ENCODE data around the gene TOB2.

Gene TOB2

DNA sequence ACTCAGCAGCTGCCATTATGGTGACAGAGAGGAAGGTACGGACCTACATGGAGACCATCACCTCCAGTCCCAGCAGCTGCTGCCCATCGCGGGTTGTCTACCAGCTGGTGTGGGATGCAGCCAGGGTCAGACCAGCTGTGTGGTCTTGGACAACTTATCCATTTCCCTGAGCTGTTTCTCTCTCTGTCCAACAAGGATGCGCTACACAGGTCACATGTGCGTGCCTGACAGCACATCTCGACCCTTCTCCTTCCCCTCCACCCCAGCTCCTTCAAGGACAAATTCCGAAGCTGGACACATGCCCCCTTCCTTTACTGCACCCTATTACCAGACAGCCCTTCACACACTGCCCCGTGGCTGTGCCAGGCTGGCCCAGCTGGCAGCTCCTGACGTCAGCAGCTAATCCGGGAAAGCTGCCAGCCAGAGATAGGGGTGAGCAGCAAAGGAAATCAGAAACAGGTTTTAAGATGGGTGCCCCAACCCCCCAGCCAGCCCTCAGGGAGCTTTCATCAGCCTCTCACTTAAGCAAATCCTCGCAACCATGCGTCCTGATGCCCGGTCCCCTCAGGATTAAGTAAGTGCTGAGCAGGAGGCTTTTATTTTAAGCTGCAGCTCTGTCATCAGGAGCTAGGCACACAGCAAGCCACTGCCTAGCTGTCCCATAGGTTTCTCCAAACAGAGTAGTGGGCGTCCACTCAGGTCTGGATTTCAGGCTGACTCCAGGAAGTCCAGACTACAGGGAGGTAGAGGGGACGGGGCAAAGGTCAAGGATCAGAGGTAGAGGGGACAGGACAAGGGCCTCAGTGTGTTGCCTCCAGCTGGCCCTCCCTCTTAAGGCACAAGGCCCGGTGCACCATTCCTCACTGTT, 44.6 kb downstream of the TOB2 start:
- H3K9me3 ChIP-seq (ENCODE audit: insufficient read depth, low read length): no peaks in the 10 kb centered on the region
- H3K9ac ChIP-seq (ENCODE audit: insufficient read length, low read depth): no peak overlapping the region
- no peak overlapping the region for H3K4me3 ChIP-seq (ENCODE audit: insufficient read length, low read depth)
- no peak for DNase-seq (ENCODE audit: low read depth, low spot score)
- no peaks in the 10 kb centered on the region for H3K27me3 ChIP-seq (ENCODE audit: insufficient read depth, insufficient read length)
- no peaks in the 10 kb centered on the region for H3K36me3 ChIP-seq (ENCODE audit: insufficient read depth, insufficient read length, low read length)
- peaks cover 10% of the 10 kb centered on the region for H3K4me1 ChIP-seq (ENCODE audit: insufficient read depth, insufficient read length)
- TF ChIP-seq YY1 (IDR thresholded peaks at IDR 0.05; ENCODE audit: insufficient read depth, insufficient read length): no peak
- TF ChIP-seq ZNF274 (IDR thresholded peaks at IDR 0.05; ENCODE audit: low read depth, low read length): no peak
- TF ChIP-seq SUZ12 (IDR thresholded peaks at IDR 0.05; ENCODE audit: extremely low read depth, insufficient read depth, insufficient read length): no peak

DNA sequence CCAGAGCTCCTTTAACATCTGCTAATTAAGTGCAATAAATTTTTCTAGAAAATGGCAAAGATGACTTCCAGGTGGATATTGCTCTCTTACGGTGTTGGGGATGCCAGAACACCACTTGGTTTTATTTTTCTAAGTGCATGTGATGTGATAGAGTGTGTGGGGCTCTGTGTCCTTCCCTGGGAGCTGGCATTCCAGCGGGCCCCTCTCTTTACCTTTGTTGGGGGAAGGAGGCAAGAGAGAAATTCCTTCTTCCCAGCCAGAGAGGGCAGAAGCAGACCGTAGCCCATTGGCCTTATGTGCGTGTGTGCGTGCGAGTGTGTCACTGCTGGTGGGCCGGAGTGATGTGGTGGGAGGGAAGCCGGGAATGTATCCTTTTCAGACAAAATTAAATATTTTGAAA, 47.7 kb downstream of the TOB2 start:
- Histone ChIP-seq H3K36me3 (ENCODE audit: insufficient read depth, insufficient read length, low read length) (no peaks in the 10 kb centered on the region), H3K4me1 (ENCODE audit: insufficient read depth, insufficient read length) (peaks cover 10% of the 10 kb centered on the region), H3K9ac (ENCODE audit: insufficient read length, low read depth) (no peak overlapping the region), H3K9me3 (ENCODE audit: insufficient read depth, low read length) (no peaks in the 10 kb centered on the region), H3K4me3 (ENCODE audit: insufficient read length, low read depth) (no peak overlapping the region), H3K27me3 (ENCODE audit: insufficient read depth, insufficient read length) (no peaks in the 10 kb centered on the region)
- TF ChIP-seq ZNF274 (IDR thresholded peaks at IDR 0.05; ENCODE audit: low read depth, low read length): no peak
- TF ChIP-seq YY1 (IDR thresholded peaks at IDR 0.05; ENCODE audit: insufficient read depth, insufficient read length): no peak
- TF ChIP-seq SUZ12 (IDR thresholded peaks at IDR 0.05; ENCODE audit: extremely low read depth, insufficient read depth, insufficient read length): no peak
- no peak for DNase-seq (ENCODE audit: low read depth, low spot score)

DNA sequence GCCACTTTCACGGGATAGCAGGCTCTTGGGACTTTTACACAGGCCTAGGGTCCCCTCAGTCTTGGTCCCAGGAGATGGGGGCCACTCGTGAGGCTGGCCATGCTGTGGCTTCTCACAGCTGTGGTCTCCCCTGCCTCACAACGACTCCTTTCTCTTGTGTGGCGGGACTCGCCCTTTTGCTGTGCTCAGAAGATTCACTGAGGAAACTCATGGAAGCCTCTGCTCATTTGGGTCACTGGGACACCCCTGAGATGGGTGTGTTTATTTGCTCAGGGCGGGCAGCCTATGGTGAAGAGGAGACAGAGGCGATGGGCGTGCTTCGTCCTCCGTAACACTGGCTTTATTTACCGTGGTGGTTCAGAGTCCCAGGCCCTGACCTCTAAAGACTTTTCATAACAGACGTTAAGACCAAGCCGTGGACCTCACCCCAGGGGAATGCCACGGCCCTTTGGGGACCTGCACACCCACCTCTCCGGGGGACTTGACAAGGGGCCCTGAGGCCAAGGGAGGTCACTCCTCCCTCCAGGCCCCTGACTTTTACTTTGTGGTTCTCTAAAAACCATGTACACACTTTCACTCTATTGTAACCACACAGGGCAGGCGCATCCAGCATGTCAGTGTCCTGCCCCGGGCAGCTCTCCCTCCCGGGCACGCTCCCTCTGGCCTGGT, 49.3 kb downstream of the TOB2 start:
- Histone ChIP-seq H3K27me3 (ENCODE audit: insufficient read depth, insufficient read length) (no peaks in the 10 kb centered on the region), H3K9me3 (ENCODE audit: insufficient read depth, low read length) (no peaks in the 10 kb centered on the region), H3K4me3 (ENCODE audit: insufficient read length, low read depth) (no peak overlapping the region), H3K36me3 (ENCODE audit: insufficient read depth, insufficient read length, low read length) (no peaks in the 10 kb centered on the region), H3K4me1 (ENCODE audit: insufficient read depth, insufficient read length) (peaks cover 9% of the 10 kb centered on the region), H3K9ac (ENCODE audit: insufficient read length, low read depth) (no peak overlapping the region)
- TF ChIP-seq SUZ12 (IDR thresholded peaks at IDR 0.05; ENCODE audit: extremely low read depth, insufficient read depth, insufficient read length): no peak
- TF ChIP-seq ZNF274 (IDR thresholded peaks at IDR 0.05; ENCODE audit: low read depth, low read length): no peak
- no peak for TF ChIP-seq YY1 (IDR thresholded peaks at IDR 0.05; ENCODE audit: insufficient read depth, insufficient read length)
- no peak for DNase-seq (ENCODE audit: low read depth, low spot score)

DNA sequence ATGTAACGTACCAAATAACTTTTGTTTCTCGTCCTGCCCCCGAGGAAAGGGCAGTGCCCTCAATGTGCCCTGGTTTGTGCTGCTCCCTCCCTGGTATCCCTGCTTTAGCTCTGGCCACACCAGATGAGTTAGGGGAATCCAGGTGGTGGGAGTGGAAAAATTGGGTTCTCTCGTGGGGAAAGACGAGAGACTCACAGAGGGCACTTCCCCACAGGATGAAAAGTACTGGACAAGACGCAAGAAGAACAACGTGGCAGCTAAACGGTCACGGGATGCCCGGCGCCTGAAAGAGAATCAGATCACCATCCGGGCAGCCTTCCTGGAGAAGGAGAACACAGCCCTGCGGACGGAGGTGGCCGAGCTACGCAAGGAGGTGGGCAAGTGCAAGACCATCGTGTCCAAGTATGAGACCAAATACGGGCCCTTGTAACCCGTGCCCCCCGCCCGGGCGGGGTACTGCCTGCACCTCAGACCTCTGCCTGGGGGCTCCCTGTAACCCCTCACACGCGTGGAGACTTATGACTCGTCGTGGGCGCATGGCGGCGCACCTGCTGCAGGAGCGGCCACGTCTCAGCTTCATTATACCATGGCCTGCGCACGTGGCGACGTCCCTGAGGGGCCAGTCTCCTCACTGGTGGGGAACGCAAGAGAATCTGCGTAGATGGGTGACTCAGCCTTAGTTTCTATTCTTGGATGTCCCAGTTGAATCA, 50.9 kb downstream of the TOB2 start:
- DNase-seq (ENCODE audit: low read depth, low spot score): no peak
- Histone ChIP-seq H3K36me3 (ENCODE audit: insufficient read depth, insufficient read length, low read length) (no peaks in the 10 kb centered on the region), H3K4me3 (ENCODE audit: insufficient read length, low read depth) (no peak overlapping the region), H3K9me3 (ENCODE audit: insufficient read depth, low read length) (no peaks in the 10 kb centered on the region), H3K9ac (ENCODE audit: insufficient read length, low read depth) (no peak overlapping the region), H3K27me3 (ENCODE audit: insufficient read depth, insufficient read length) (no peaks in the 10 kb centered on the region), H3K4me1 (ENCODE audit: insufficient read depth, insufficient read length) (peaks cover 8% of the 10 kb centered on the region)
- TF ChIP-seq YY1 (IDR thresholded peaks at IDR 0.05; ENCODE audit: insufficient read depth, insufficient read length) (no peak), SUZ12 (IDR thresholded peaks at IDR 0.05; ENCODE audit: extremely low read depth, insufficient read depth, insufficient read length) (no peak), ZNF274 (IDR thresholded peaks at IDR 0.05; ENCODE audit: low read depth, low read length) (no peak)

GRCh38 chr22:41394012-41394356, 52.6 kb downstream of the TOB2 start:
- Histone ChIP-seq H3K27me3 (ENCODE audit: insufficient read depth, insufficient read length) (no peaks in the 10 kb centered on the region), H3K4me3 (ENCODE audit: insufficient read length, low read depth) (no peak overlapping the region), H3K4me1 (ENCODE audit: insufficient read depth, insufficient read length) (peaks cover 4% of the 10 kb centered on the region), H3K9me3 (ENCODE audit: insufficient read depth, low read length) (no peaks in the 10 kb centered on the region), H3K9ac (ENCODE audit: insufficient read length, low read depth) (no peak overlapping the region), H3K36me3 (ENCODE audit: insufficient read depth, insufficient read length, low read length) (no peaks in the 10 kb centered on the region)
- no peak for DNase-seq (ENCODE audit: low read depth, low spot score)
- no peak for TF ChIP-seq SUZ12 (IDR thresholded peaks at IDR 0.05; ENCODE audit: extremely low read depth, insufficient read depth, insufficient read length)
- no peak for TF ChIP-seq ZNF274 (IDR thresholded peaks at IDR 0.05; ENCODE audit: low read depth, low read length)
- no peak for TF ChIP-seq YY1 (IDR thresholded peaks at IDR 0.05; ENCODE audit: insufficient read depth, insufficient read length)

DNA sequence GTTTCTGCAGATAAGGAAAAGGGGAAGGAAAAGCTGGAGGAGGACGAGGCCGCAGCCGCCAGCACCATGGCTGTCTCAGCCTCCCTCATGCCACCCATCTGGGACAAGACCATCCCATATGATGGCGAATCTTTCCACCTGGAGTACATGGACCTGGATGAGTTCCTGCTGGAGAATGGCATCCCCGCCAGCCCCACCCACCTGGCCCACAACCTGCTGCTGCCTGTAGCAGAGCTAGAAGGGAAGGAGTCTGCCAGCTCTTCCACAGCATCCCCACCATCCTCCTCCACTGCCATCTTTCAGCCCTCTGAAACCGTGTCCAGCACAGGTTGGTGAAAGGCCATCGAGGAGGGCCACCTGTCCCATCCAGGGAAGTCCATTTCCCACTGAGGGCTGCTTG, 59.3 kb downstream of the TOB2 start:
- no peak for DNase-seq (ENCODE audit: low read depth, low spot score)
- H3K36me3 ChIP-seq (ENCODE audit: insufficient read depth, insufficient read length, low read length): peaks cover 3% of the 10 kb centered on the region
- H3K9ac ChIP-seq (ENCODE audit: insufficient read length, low read depth): no peak overlapping the region
- no peaks in the 10 kb centered on the region for H3K4me1 ChIP-seq (ENCODE audit: insufficient read depth, insufficient read length)
- H3K27me3 ChIP-seq (ENCODE audit: insufficient read depth, insufficient read length): no peaks in the 10 kb centered on the region
- no peaks in the 10 kb centered on the region for H3K9me3 ChIP-seq (ENCODE audit: insufficient read depth, low read length)
- TF ChIP-seq YY1 (IDR thresholded peaks at IDR 0.05; ENCODE audit: insufficient read depth, insufficient read length) (no peak), ZNF274 (IDR thresholded peaks at IDR 0.05; ENCODE audit: low read depth, low read length) (no peak), SUZ12 (IDR thresholded peaks at IDR 0.05; ENCODE audit: extremely low read depth, insufficient read depth, insufficient read length) (no peak)
- H3K4me3 ChIP-seq (ENCODE audit: insufficient read length, low read depth): no peak overlapping the region

DNA sequence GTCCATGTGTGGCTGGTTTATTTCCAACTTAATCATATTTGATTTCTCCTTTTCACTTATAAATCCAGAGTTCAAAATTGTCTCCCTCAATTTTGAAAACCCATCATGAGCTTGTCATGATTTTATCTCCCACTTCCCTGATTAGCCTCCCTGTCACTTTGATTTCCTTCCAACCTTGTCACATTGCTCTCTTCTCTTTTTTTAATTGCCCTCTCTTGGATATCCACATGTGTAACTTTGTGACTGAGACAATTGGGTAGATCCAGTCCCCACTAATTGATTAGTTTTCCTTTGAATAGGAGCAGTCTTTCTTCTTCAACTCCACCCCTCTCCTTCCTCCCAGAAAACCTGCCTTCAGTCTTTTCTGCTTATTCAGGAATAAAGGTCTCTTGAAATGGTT, 62.5 kb downstream of the TOB2 start:
- Histone ChIP-seq H3K4me1 (ENCODE audit: insufficient read depth, insufficient read length) (no peaks in the 10 kb centered on the region), H3K27me3 (ENCODE audit: insufficient read depth, insufficient read length) (no peaks in the 10 kb centered on the region), H3K9ac (ENCODE audit: insufficient read length, low read depth) (no peak overlapping the region), H3K36me3 (ENCODE audit: insufficient read depth, insufficient read length, low read length) (peaks cover 3% of the 10 kb centered on the region), H3K9me3 (ENCODE audit: insufficient read depth, low read length) (no peaks in the 10 kb centered on the region), H3K4me3 (ENCODE audit: insufficient read length, low read depth) (no peak overlapping the region)
- no peak for DNase-seq (ENCODE audit: low read depth, low spot score)
- TF ChIP-seq ZNF274 (IDR thresholded peaks at IDR 0.05; ENCODE audit: low read depth, low read length) (no peak), SUZ12 (IDR thresholded peaks at IDR 0.05; ENCODE audit: extremely low read depth, insufficient read depth, insufficient read length) (no peak), YY1 (IDR thresholded peaks at IDR 0.05; ENCODE audit: insufficient read depth, insufficient read length) (no peak)

Data from NT2/D1 (cell line).